ENCODE data around the gene AOPEP. TPM values are rescaled to one million over a fixed set of nuclear protein-coding genes. Genes with fewer than 3 reads are reported as not detected.
A peak's percentile ranks its signal among the peaks of the same experiment; 100 is the strongest.

Gene AOPEP
- 10 to 100 TPM; 29.3 to 40.6 (median 37.4) TPM for polyA plus RNA-seq (ENCODE audit: insufficient read depth in 1 of 5, insufficient read length in 5 of 5, low replicate concordance in 1 of 5)
- long read RNA-seq, donor 1, partial matches to known transcripts = 5 of 5 reads
- long read RNA-seq, donor 1, other reads (novel, unspliced or antisense) = 0 of 5 reads
- long read RNA-seq, donor 2, partial matches to known transcripts = 0 of 5 reads
- long read RNA-seq, donor 2, other reads (novel, unspliced or antisense) = 0 of 5 reads
- long read RNA-seq, donor 3, partial matches to known transcripts = 0 of 6 reads
- long read RNA-seq, donor 3, other reads (novel, unspliced or antisense) = 6 of 6 reads
- long read RNA-seq, donor 4, partial matches to known transcripts = 0 of 1 reads
- long read RNA-seq, donor 4, other reads (novel, unspliced or antisense) = 0 of 1 reads
- long read RNA-seq, donor 5, partial matches to known transcripts = 12 of 20 reads
- long read RNA-seq, donor 5, other reads (novel, unspliced or antisense) = 0 of 20 reads
- long read RNA-seq, donor 6, partial matches to known transcripts = 0 of 7 reads
- long read RNA-seq, donor 6, other reads (novel, unspliced or antisense) = 0 of 7 reads
- long read RNA-seq, donor 7, partial matches to known transcripts = 0 of 2 reads
- long read RNA-seq, donor 7, other reads (novel, unspliced or antisense) = 0 of 2 reads
- long read RNA-seq, donor 8, partial matches to known transcripts = 0 of 1 reads
- long read RNA-seq, donor 8, other reads (novel, unspliced or antisense) = 0 of 1 reads

GRCh38 chr9:94726495-94727191 lies at the start of gene AOPEP:
Gene AOPEP, plus strand, starts transcription at chr9:94726699. Its CDS starts 33,085 bp downstream, at chr9:94759784.
- DNase-seq = peak; percentile 95 to 96

- no peak for DNase-seq
Observed at GRCh38 chr9:94677929-94678328, 48.6 kb upstream of the AOPEP start.

GRCh38 chr9:94679587-94679986 lies 46.9 kb upstream of the AOPEP start:
- DNase-seq = no peak

GRCh38 chr9:94680020-94680419 lies 46.5 kb upstream of the AOPEP start:
- no peak for DNase-seq

- DNase-seq = no peak
Observed at GRCh38 chr9:94680621-94681020, 45.9 kb upstream of the AOPEP start.

GRCh38 chr9:94681508-94681907 lies 45.0 kb upstream of the AOPEP start:
- DNase-seq = peak; percentile 57 to 63

GRCh38 chr9:94685359-94685758 lies 41.1 kb upstream of the AOPEP start:
- no peak for DNase-seq

- no peak for DNase-seq
Observed at GRCh38 chr9:94687451-94687850, 39.0 kb upstream of the AOPEP start.

GRCh38 chr9:94690344-94690743 lies 36.2 kb upstream of the AOPEP start:
- no peak for DNase-seq

- no peak for DNase-seq
Observed at GRCh38 chr9:94692601-94693000, 33.9 kb upstream of the AOPEP start.

GRCh38 chr9:94693485-94694204 lies 32.9 kb upstream of the AOPEP start:
- no peak for DNase-seq

GRCh38 chr9:94696545-94696944 lies 30.0 kb upstream of the AOPEP start:
- DNase-seq = no peak

GRCh38 chr9:94697972-94698581 lies 28.4 kb upstream of the AOPEP start:
- no peak for DNase-seq

- no peak for DNase-seq
Observed at GRCh38 chr9:94699715-94700373, 26.7 kb upstream of the AOPEP start.

GRCh38 chr9:94700445-94700844 lies 26.1 kb upstream of the AOPEP start:
- no peak for DNase-seq

GRCh38 chr9:94703488-94704140 lies 22.9 kb upstream of the AOPEP start:
- DNase-seq = no peak

- no peak for DNase-seq
Observed at GRCh38 chr9:94705162-94705702, 21.3 kb upstream of the AOPEP start.

- DNase-seq = no peak
Observed at GRCh38 chr9:94706922-94707321, 19.6 kb upstream of the AOPEP start.

GRCh38 chr9:94713436-94714215 lies 12.9 kb upstream of the AOPEP start:
- no peak for DNase-seq
